Measurements from ENCODE around the gene HCCS.

HCCS gene

GRCh38 chrX:11124112-11124511 lies 13.0 kb downstream of the HCCS start:
- DNase-seq (ENCODE audit: low spot score) = no peak

- no peak for DNase-seq (ENCODE audit: low spot score)
These were observed 13.9 kb downstream of the HCCS start for GRCh38 chrX:11125060-11125459.

- no peak for DNase-seq (ENCODE audit: low spot score)
These were observed 18.5 kb downstream of the HCCS start for GRCh38 chrX:11129534-11130105.

- DNase-seq (ENCODE audit: low spot score) = no peak
These were observed 19.0 kb downstream of the HCCS start for GRCh38 chrX:11130136-11130535.

- DNase-seq (ENCODE audit: low spot score) = no peak
These were observed 20.0 kb downstream of the HCCS start for GRCh38 chrX:11131146-11131545.

GRCh38 chrX:11135564-11136185 lies 24.5 kb downstream of the HCCS start:
- no peak for DNase-seq (ENCODE audit: low spot score)

- peak; percentile 11 for DNase-seq (ENCODE audit: low spot score)
These were observed 26.5 kb downstream of the HCCS start for GRCh38 chrX:11137543-11138139.

GRCh38 chrX:11138498-11139390 lies 27.6 kb downstream of the HCCS start:
- DNase-seq (ENCODE audit: low spot score) = no peak

- peak; percentile 65 for DNase-seq (ENCODE audit: low spot score)
These were observed 33.0 kb downstream of the HCCS start for GRCh38 chrX:11143931-11144678.

GRCh38 chrX:11146411-11146810 lies 35.3 kb downstream of the HCCS start:
- DNase-seq (ENCODE audit: low spot score) = no peak

- DNase-seq (ENCODE audit: low spot score) = no peak
These were observed 37.3 kb downstream of the HCCS start for GRCh38 chrX:11148401-11148800.

GRCh38 chrX:11151799-11152559 lies 40.8 kb downstream of the HCCS start:
- DNase-seq (ENCODE audit: low spot score) = no peak

GRCh38 chrX:11159149-11159548 lies 48.0 kb downstream of the HCCS start:
- DNase-seq (ENCODE audit: low spot score) = no peak

GRCh38 chrX:11164433-11164832 lies 53.3 kb downstream of the HCCS start:
- DNase-seq (ENCODE audit: low spot score) = no peak

- no peak for DNase-seq (ENCODE audit: low spot score)
These were observed 60.8 kb downstream of the HCCS start for GRCh38 chrX:11171956-11172355.

- no peak for DNase-seq (ENCODE audit: low spot score)
These were observed 61.3 kb downstream of the HCCS start for GRCh38 chrX:11172415-11172814.
